ENCODE data around the gene ERGIC1. TPM values are rescaled to one million over a fixed set of nuclear protein-coding genes. Genes with fewer than 3 reads are reported as not detected.

The ERGIC1 gene
- total and polyA plus RNA-seq, 2 of the 8 experiments (the other 6 are each of a cell fraction or from before 2014, with no cell fraction given), result 95.3 to 106 TPM

- no peak overlapping the region for H2BK12ac ChIP-seq (ENCODE audit: low read depth, low read length)
- CTCF ChIA-PET (ENCODE audit: partially characterized antibody), result interaction anchor here (0.6 to 12.2 kb wide), 6 partner anchors 9 to 339 kb away, joined by 3 to 206 read pairs (median 4); no protein-coding TSS in a partner anchor
- FAIRE-seq (no peak), DNase-seq (ENCODE audit: low read depth in 1 of 2, low spot score in 2 of 2) (no peak)
- no peak overlapping the region for H3K27ac ChIP-seq (ENCODE audit: low read depth, low read length)
- H2AFZ ChIP-seq (ENCODE audit: low read length), result no peak overlapping the region
- H3K4me3 ChIP-seq (ENCODE audit: extremely low read depth in 1 of 4, insufficient read depth in 2 of 4, low read depth in 3 of 4, low read length in 4 of 4), result no peak overlapping the region
- H3K23me2 ChIP-seq (ENCODE audit: low read depth, low read length), result no peaks in the 10 kb centered on the region
- no peak overlapping the region for H4K91ac ChIP-seq (replicated peaks; ENCODE audit: insufficient read length, low read length)
- H3K4me1 ChIP-seq (replicated peaks in 1 of 4; ENCODE audit: control insufficient read depth in 3 of 4, insufficient read depth in 4 of 4, low read length in 3 of 4), result no peaks in the 10 kb centered on the region
- POLR2A ChIA-PET (ENCODE audit: partially characterized antibody), result no interaction called here
- H3K79me2 ChIP-seq (ENCODE audit: control insufficient read depth in 1 of 2, insufficient read depth in 2 of 2, low read length in 2 of 2), result no peaks in the 10 kb centered on the region
- H2BK15ac ChIP-seq (ENCODE audit: low read length), result no peak overlapping the region
- H2BK120ac ChIP-seq (replicated peaks; ENCODE audit: low read depth, low read length), result no peak overlapping the region
- no peaks in the 10 kb centered on the region for H3K79me1 ChIP-seq (ENCODE audit: low read depth, low read length)
- H3K18ac ChIP-seq (ENCODE audit: extremely low read depth, low read length), result no peak overlapping the region
- no peak overlapping the region for H3K56ac ChIP-seq (replicated peaks; ENCODE audit: insufficient read length, low read depth, low read length)
- no peak overlapping the region for H3K9ac ChIP-seq (replicated peaks in 1 of 4; ENCODE audit: extremely low read depth in 1 of 4, low read depth in 3 of 4, low read length in 3 of 4)
- H3K27me3 ChIP-seq (replicated peaks in 1 of 4; ENCODE audit: control insufficient read depth in 3 of 4, extremely low read depth in 1 of 4, insufficient read depth in 3 of 4, low read length in 3 of 4), result no peaks in the 10 kb centered on the region
- H3K9me3 ChIP-seq (ENCODE audit: insufficient read depth in 2 of 2, low read depth in 1 of 2, low read length in 1 of 2), result no peaks in the 10 kb centered on the region
- no peak overlapping the region for H4K5ac ChIP-seq (ENCODE audit: insufficient read length, low read depth, low read length)
- H3K23ac ChIP-seq (ENCODE audit: insufficient read length), result no peak overlapping the region
- no peak overlapping the region for H3K4me2 ChIP-seq (ENCODE audit: insufficient read depth in 1 of 2, low read depth in 2 of 2, low read length in 2 of 2)
- peaks cover 4 to 18% (median 10%) of the 10 kb centered on the region in 4 experiments; a peak in 6 of 8 replicates for H3K36me3 ChIP-seq (ENCODE audit: control insufficient read depth in 2 of 4, insufficient read depth in 4 of 4, low read length in 3 of 4)
- H3K14ac ChIP-seq (ENCODE audit: insufficient read length), result no peak overlapping the region
- H4K20me1 ChIP-seq (replicated peaks in 1 of 2; ENCODE audit: control insufficient read depth in 1 of 2, insufficient read depth in 2 of 2, low read length in 2 of 2), result peaks cover 2 to 12% of the 10 kb centered on the region in 2 experiments
- no peak overlapping the region for H4K8ac ChIP-seq (ENCODE audit: extremely low read depth, insufficient read depth, low read length)
- H2AK5ac ChIP-seq (ENCODE audit: low read depth, low read length), result no peak overlapping the region
- no peak for TF ChIP-seq E2F6 (IDR thresholded peaks at IDR 0.05)
- TF ChIP-seq MAX (IDR thresholded peaks at IDR 0.05), result no peak
- no peak for TF ChIP-seq SRF (IDR thresholded peaks at IDR 0.05; ENCODE audit: low read depth, low read length)
- no peak for TF ChIP-seq CTBP2 (IDR thresholded peaks at IDR 0.05; ENCODE audit: borderline replicate concordance, insufficient read depth, insufficient read length, low read length)
- no peak for TF ChIP-seq SAP30 (IDR thresholded peaks at IDR 0.05; ENCODE audit: insufficient read depth, insufficient replicate concordance, low read length)
- H3K4ac ChIP-seq (replicated peaks; ENCODE audit: insufficient read length, low read depth, low read length), result no peak overlapping the region
- WGBS, 2 experiments (ENCODE audit: extremely low coverage in 1 of 2, insufficient coverage in 1 of 2, insufficient read length in 1 of 2, insufficient replicate concordance in 2 of 2, low coverage in 1 of 2, low lambda C conversion rate in 2 of 2, missing lambda C conversion rate in 1 of 2), result 97% methylated on average over 3 of the region's 3 CpGs; no CpG with 5 or more reads in 1 of the 2 experiments
- H2BK5ac ChIP-seq (ENCODE audit: low read depth, low read length), result no peak overlapping the region
- no peak overlapping the region for H2BK20ac ChIP-seq (ENCODE audit: low read length)
Measured at GRCh38 chr5:172929371-172929838, 95.4 kb downstream of the ERGIC1 start.
